ENCODE data around the gene BAG3.
"Not testable (repeated sequence)": the region's sequence is repeated elsewhere in the genome, so short reads cannot be mapped to it uniquely, and the experiment has no call there.

The BAG3 gene

DNA sequence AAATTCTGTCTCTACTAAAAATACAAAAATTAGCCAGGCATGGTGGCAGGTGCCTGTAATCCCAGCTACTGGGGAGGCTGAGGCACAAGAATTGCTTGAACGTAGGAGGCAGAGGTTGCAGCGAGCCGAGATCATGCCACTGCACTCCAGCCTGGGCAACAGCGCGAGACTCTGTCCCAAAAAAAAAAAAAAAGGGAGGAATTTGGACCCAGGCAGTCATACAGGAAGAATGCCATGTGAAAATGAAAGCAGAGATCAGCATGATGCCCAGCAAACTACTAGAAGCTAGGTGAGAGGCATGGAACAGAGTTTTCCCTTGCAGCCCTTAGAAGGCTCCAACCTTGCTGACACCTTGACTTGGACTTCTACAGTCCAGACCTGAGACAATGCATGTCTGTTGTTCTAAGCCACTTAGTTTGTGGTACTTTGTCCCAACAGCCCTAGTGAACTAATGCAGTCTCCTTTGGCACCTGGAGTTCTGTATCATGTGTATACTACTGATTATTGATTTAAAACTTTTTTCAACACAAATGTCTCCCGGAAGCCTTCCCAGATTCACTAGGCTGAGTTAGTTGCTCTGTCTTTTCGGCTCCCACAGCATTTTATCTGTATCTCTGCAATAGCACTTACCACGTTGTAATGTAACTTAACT lies 10.2 kb upstream of the BAG3 start:
- DNase-seq (ENCODE audit: low spot score) = no peak

DNA sequence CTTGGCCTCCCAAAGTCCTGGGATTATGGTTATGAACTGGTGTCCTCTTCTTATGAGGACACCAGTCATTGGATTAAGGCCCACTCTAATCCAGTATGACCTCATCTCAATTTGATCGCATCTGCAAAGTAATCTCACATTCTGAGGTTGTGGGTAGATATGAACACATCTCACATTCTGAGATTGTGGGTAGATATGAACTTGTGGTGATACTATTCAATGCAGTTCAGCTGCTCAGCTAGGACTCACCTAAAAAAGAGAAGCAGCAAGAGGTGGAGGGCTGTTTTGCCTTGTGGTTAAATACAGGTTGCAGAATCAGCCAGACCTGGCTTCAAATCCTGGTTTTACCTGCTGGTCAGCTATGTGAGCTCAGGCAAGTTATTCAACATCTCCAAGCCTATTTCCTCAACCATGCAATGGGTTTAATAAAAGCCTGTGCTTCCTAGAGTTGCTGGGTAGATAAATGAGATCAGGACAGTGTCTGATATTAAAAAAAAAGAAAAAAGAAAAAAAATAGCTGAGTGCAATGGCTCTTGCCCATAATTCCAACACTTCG lies 8.5 kb upstream of the BAG3 start:
- no peak for DNase-seq (ENCODE audit: low spot score)

DNA sequence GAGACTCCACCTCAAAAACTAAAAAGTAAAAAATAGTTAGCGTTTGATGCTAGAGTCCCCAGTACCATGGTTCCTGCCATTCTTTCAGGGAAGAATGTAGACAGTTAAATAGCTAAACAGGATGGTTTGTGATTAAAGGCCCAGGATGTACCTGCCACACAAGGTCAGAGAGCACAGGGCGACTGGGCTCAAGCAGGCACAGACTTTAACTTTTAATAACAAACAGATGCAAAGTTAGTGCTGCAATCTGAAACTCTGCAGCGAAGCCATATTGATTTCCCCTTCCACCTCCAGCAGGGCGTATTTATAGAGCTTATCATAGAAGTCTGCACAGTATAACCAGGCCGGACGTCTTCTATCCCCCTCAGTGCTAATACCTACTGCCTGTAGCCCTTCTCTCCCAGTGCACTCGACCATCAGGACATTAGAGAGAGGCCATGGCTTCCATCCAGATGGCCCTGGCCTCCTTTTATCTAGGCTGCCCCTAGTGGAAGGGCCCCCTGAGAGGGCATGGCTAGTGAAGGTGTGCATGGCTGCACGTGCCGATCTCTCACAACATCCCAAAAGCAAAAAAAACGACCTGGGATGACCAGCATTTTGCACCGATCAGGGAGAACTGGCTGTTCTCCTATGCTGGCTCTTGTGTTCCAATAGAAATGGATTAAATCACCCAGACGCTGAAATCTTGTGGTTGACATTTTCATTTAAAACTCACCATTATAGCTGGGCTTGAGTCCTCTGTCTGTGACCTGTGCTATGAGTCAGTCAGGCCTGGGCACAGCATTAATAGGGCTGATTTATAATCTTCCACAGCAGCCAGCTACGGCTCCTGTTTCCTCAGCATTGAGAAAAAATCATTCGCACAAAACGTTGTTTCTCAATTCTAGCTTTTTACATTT lies 7.6 kb upstream of the BAG3 start:
- no peak for DNase-seq (ENCODE audit: low spot score)

DNA sequence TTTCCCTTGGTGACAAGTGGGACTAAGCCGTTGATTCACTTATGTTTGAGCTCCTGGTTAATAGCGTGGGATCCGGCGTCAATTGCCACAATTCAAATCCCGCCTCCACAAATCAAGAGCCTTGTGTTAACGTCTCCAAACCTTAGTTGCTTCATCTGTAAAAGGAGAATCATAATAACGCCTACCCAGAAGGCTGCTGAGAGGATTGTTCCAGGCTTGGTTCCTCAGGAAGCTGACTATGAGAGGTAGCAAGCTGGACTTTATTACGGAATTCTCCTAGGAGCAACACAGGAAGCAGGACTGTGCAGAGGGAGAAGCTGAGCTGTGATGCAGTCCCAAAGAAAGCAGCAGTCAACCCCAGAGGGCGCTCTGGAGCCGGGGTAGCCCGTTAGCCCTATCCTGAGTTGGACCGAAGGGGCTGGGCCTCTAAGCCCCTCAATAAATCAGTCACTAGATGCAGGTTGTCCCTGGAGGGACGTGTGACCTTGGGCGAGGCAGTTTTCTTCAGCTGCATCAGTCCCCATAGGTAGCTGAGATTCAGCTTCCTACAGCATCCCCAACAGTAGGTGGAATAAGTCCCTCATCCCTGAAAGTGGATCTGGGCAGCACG lies 6.9 kb upstream of the BAG3 start:
- no peak for DNase-seq (ENCODE audit: low spot score)

DNA sequence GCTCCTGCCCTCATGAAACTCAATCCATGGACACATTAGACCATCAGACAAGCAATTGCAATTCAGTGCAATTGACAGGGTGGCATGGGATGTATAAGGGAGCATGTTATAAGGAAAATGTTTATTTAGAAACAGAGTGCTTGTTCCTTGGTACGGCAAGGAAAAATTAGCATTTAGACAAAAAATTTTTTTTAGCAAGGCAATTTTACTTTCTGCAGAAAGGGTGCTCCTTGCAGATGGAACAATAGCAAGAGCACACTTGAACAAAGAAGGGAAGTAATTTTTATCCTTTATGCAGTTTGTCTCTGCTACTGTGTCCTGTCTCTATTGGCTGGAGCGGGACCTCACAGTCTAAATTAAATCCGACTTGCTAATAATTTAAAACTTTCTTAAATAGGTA lies 6.2 kb upstream of the BAG3 start:
- DNase-seq (ENCODE audit: low spot score) = no peak

DNA sequence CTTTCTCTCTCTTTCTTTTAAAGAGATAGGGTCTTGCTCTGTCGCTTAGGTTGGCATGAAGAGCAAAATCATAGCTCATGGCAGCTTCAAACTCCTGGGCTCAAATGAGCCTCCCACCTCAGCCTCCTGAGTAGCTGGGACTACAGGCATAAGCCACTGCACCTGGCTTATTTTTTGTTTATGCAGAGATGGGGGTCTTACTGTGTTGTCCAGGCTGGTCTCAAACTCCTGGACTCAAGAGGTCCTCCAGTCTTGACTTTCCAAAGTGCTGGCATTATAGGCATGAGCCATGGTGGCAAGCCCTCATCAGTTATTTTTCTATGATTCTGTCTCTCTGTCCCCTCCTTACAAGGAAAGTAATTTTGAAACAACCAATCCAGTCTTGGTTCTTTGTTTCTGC lies 1.1 kb upstream of the BAG3 start:
- DNase-seq (ENCODE audit: low spot score) = no peak

DNA sequence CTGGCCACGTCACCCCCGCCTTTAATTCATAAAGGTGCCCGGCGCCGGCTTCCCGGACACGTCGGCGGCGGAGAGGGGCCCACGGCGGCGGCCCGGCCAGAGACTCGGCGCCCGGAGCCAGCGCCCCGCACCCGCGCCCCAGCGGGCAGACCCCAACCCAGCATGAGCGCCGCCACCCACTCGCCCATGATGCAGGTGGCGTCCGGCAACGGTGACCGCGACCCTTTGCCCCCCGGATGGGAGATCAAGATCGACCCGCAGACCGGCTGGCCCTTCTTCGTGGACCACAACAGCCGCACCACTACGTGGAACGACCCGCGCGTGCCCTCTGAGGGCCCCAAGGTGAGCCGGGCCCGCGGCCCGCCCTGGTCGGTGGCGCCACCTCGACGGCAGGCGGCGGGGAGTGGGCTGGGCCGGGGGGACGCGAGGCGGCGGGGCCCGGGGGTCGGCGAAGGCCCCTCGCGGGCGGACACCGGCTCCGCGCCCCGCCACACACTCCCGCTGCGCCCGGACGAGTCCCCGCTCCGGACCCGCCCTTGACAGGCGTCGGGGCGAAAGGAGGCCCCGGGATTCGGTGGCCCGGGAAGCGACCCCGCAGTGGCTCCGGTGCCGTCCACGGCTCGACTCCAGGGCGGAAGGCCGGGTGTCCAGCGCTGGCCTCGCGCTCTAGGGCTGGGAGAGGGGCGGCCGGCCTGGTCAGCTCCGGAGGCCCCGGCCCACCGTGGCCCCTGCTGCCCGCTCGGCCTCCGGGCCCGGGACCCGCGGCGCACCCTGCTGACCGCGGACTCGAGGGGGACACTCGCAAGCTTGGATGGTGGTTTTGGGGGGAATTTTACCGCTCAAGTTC lies 557 bp downstream of the BAG3 start:
- no peak for DNase-seq (ENCODE audit: low spot score)

DNA sequence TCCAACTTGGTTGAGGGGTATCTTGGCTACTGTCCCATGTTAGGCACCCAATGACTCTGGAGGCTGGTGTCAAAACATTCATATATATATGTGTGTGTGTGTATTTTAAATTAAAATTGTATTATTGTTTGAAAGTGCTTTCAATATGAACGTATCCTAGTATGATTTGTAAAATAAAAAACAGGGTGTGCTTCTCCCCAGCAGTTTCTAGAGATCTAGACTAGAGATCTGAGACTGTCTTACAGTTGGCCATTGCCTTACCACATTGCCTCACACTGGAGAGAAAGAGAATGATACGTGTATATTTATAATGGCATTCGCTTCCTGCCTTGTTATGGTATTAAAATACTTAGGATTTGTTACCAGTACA lies 1.2 kb downstream of the BAG3 start:
- DNase-seq (ENCODE audit: low spot score) = peak; percentile 82

DNA sequence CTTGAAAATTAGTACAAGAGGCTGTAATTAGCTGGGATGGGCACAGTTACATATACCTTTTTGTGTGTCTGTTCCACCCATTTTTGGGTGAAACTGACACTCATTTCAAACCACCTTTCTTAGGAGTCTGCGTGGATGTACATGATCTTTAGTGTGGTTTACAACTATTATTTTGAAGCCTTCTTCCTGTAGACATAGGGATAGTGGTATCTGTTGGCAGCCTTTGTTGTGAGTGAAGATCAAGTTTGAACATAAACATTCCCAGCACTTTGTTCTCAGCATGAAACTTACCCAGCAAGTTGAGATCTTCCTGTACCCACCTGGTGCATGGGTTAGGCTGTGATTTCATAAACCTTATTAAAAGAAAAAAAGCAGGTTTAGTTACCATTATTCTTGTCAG lies 2.0 kb downstream of the BAG3 start:
- DNase-seq (ENCODE audit: low spot score) = no peak

DNA sequence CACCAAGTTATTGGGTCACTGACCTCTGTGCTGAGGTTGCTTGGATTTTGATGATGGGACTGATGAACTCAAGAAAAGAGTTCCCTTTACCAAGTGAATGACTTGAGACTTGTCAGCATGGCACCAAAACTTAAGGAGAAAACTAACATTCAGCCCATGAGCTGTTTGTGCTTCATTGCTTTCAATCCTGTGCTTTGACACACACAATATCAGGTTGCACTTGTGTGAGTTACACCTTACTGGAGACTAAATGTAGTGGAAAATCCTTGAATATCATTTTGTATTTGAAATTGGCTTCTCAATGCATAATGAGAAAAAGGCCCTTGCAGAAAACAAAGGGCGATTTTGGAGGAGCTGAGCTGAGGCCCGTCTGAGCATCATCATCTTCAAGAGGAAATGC lies 2.7 kb downstream of the BAG3 start:
- peak; percentile 29 for DNase-seq (ENCODE audit: low spot score)

DNA sequence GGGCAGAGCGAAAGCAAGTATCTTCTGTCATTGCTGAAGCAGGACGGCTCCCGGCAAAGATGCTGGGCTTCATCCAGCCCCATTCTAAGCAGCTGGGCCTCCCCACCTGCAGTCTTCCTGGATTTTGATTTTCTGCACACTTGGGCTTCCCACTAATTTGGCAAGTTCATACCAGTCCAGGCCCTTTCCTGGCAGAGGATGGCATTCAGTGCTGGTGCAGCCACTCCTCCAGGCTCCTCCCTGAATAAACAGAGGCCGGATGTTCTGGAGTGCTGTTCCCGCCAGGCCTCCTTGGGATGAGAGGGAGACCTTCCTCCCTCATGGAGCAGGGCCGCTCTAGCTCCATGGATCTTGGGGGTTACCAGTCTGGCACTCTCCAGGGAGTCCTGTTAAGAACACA lies 3.4 kb downstream of the BAG3 start:
- DNase-seq (ENCODE audit: low spot score) = peak; percentile 80

DNA sequence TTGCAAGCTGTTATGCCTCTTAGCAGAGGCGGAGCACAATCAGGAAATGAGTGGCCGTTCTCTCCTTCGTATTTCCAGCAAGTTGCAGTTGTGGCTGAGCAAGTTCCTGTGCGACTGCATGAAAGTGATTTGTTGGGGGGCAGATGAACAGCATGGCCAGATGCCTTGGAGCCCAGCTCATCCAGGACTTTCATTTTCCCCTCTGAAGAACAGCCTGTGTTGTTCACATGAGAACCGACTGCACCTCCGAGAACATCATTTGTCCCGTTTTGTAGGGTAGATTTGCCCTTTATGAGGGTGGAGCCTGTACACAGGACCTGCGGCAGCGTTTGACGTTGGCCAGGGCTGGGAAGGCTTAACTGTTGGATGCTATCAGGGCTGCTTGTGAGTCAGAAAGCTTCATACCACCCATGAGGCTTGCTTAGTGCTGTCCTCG lies 4.4 kb downstream of the BAG3 start:
- peak; percentile 25 for DNase-seq (ENCODE audit: low spot score)

DNA sequence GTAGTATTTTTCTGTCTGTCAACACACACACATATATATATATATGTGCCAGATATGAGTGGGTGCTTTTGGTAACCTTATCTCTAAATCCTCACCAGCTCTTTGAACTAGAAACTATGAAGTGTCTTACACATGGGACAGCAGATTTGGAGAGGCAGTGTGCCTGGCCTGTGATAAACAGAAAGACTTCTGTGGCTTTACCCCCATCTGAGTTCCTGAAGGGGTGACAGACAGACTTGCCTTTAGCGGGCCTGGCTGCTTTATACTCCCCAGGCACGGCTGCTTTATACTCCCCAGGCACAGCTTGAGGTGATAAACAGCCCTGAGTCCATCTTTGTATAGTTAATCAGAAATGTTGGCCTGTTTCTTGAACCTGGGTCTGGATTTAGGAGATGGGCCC lies 5.6 kb downstream of the BAG3 start:
- no peak for DNase-seq (ENCODE audit: low spot score)

DNA sequence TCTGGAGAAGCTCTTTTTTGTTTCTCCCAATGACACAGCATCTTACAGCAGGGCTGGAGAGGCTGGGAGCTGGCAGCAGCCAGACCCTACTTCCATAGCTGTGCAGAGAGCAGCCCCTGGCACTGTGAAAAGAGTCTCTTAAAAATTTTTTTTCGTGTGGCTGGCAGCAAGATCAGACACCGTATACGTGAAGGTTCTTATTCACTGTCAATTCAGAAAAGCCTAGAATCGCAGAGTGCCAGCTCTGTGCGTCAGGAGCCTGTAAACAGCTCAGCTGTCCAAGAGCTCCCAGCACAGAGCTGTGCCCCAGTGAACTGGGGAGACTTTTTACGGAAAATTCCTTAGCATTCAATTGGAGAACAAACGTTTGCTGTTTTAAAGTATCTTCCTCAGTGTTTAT lies 6.5 kb downstream of the BAG3 start:
- peak; percentile 75 for DNase-seq (ENCODE audit: low spot score)

DNA sequence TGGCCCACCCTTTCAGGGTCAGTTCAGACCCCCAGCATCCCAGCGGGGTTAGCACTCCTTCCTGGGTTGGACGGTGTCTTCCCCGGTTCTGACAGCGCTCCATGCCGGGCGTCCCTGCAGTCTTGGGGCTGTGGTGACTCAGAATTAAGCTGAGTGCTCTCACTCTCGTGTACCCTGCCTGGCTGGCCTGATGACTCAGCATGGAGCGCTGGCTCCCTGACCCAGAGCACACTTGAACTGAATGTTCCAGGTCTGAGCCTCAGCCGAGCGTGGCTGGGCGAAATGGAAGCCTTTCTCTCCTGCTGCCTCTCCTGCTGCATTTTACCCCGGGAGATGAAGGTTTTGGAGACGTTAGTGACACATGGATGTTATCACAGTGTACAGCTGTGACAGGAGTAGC lies 7.1 kb downstream of the BAG3 start:
- DNase-seq (ENCODE audit: low spot score) = peak; percentile 87

DNA sequence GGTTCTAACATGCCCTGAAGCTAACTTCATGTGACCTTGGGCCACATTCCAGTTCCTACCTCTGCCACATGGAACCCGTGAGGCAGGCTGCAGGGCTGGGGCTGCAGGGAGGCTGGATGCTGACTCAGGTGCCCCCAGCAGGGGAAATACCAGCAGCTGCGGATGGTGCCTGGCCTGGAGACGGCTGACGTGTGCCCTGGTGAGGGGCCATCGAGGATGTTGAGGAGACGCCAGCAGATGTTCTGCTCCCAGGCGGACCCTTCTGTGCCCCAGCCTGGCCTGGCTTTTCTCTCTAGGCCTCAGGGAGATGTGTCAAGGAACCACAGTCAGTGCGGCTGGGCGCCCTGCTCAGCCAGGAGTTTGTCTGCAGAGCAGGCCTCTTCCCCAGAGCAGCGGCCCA lies 8.8 kb downstream of the BAG3 start:
- DNase-seq (ENCODE audit: low spot score) = no peak

DNA sequence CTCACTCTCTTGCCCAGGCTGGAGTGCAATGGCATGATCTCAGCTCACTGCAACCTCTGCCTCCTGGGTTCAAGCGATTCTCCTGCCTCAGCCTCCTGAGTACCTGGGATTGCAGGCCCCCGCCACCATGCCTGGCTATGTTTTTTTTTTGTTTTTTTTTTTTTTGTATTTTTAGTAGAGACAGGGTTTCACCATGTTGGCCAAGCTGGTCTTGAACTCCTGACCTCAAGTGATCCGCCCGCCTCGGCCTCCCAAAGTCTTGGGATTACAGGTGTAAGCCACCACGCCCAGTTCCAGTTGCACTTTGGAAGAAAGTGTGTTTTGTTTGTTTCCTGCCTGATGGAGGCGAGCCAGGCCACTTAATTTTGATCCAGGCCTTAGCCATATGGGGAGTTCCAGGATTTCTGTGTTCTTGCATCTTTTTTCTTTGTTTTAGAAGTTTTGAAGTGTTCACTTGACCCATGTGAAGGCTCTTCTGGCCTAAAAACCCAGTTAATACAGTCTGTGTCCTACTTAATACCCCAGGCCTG lies 11.0 kb downstream of the BAG3 start:
- not testable (repeated sequence) for DNase-seq (ENCODE audit: low spot score)

DNA sequence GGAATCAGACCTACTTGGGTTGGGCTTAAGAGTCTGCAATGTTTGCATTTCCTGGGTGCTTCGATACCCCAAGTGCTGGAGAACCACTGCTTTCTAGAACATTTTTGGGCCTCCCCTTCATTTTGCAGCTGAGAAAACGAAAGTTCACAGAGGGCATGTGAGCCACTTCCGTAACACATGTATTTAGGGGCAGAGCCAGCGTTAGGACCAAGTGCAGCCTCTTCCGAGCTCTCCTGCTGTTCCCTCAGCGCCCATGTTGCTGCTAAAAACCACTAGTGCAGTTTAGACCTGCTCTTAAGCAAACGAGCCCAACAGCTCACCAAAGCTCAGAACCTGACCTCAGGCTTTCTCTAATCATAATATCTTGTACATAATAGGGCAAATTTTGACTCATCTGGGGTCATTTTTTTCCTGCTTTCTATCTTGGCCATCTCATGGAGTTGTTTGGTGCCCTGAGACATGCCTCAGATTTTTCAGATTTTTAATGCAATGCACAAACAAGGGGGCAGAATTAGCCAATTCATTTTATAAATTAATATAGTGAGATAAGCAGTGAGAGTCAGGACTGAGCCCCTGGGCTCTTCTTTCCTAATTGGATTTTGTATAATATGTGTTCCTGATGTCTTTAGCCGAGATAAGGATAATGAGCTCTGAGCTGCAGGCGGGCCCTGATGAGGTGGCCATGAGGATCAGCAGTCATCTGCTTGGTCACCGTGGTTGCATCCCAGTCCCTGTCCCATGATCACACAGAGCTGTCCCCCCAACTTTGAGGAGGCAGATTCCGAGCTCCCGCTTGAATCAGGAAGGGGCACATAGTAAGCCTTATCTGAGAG lies 12.9 kb downstream of the BAG3 start:
- DNase-seq (ENCODE audit: low spot score) = no peak

DNA sequence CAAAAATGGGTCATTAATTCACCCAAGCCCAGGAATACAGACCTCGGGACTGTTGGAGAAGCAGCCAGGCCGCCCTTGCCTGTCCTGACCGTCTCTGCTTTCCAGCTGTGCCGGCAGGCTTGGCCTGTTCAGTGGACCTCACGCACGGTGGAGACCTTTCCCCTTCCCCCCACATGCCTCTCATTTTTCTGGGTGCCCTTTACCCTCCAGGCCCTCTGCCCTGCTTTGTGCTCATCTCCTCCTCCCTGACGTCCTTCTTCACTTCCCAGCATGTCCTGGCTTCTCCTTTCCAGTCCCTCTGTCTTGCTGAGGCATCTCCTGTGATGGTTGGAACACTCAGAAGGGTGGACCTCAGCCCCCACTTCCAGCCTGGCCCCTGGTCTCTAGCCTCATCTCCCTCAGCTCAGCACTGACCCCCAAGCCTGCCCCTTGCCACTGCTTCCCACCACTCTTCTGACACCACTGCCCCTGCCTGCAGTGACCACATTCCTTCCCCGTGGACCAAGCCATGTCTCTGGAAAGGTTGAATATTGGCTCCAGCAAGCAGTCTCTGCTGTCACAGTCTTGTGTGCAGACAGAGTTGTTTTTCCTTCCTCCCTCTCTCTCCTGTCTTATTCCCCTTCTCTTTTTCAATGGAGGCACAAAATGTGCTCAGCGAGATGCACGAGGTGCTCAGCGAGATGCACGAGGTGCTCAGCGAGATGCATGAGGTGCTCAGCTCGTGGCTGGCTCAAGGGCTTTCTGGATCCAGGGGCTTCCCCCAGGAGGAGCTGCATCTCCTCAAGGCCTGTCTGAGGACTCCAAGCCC lies 14.9 kb downstream of the BAG3 start:
- no peak for DNase-seq (ENCODE audit: low spot score)

DNA sequence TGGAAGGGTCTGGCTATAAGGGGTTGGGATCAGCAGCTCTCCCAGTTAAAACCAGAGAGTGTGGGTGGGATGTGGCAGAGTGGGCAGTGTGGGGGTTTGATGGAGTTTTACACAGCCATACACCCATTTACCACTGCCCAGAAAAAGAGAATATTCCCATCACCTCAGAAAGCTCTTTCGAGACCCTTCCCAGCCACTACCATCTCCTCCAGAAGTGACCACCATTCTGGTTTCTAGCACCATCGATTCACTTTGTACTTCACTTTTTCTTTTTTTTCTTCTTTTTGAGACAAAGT lies 15.5 kb downstream of the BAG3 start:
- DNase-seq (ENCODE audit: low spot score) = no peak
